Endodermal cell (in vitro differentiated cells): ENCODE results near the gene MDM1. TPM values are rescaled to one million over a fixed set of nuclear protein-coding genes. Genes with fewer than 3 reads are reported as not detected.
A peak's percentile ranks its signal among the peaks of the same experiment; 100 is the strongest.

Source experiments
- DNase-seq: peaks from one replicate; pipeline ENCODE4 v3.0.0-alpha.2; 2017
- H3K27ac ChIP-seq: 2 replicates; pipeline ENCODE4 v1.5.1; 2013; ENCODE audit warnings: mild to moderate bottlenecking, low read depth, low read length, moderate library complexity
- H3K27me3 ChIP-seq: 2 replicates; pipeline ENCODE4 v1.6.1; 2013; ENCODE audit warnings: mild to moderate bottlenecking, low read length, moderate library complexity; ENCODE audit not compliant: insufficient read depth, control insufficient read depth, poor library complexity, severe bottlenecking
- H3K36me3 ChIP-seq: 2 replicates; pipeline ENCODE4 v1.7.0; 2013; ENCODE audit warnings: mild to moderate bottlenecking, low read length, moderate library complexity; ENCODE audit not compliant: control insufficient read depth, insufficient read depth
- H3K4me1 ChIP-seq: one replicate; pipeline ENCODE4 v1.7.0; 2013; ENCODE audit warnings: low read length; ENCODE audit not compliant: control insufficient read depth, insufficient read depth
- H3K4me3 ChIP-seq: 2 replicates; pipeline ENCODE4 v1.5.1; 2013; ENCODE audit warnings: mild to moderate bottlenecking, low read length, moderate library complexity
- H3K9ac ChIP-seq: 2 replicates; pipeline ENCODE4 v1.6.1; 2013; ENCODE audit warnings: mild to moderate bottlenecking, low read length, moderate library complexity; ENCODE audit not compliant: poor library complexity, severe bottlenecking; ENCODE audit errors: extremely low read depth
- H3K9me3 ChIP-seq: 2 replicates; pipeline ENCODE4 v1.6.1; 2013; ENCODE audit warnings: mild to moderate bottlenecking, low read length, moderate library complexity; ENCODE audit not compliant: control insufficient read depth
- H3K27ac Mint-ChIP-seq: 2 replicates; pipeline ENCODE4 v1.8.0; 2020; ENCODE audit warnings: mixed read lengths
- H3K27me3 Mint-ChIP-seq: 2 replicates; pipeline ENCODE4 v1.8.0; 2021; ENCODE audit warnings: mild to moderate bottlenecking, mixed read lengths; ENCODE audit not compliant: insufficient read depth
- H3K36me3 Mint-ChIP-seq: 2 replicates; pipeline ENCODE4 v1.8.0; 2020; ENCODE audit warnings: low read depth, mixed read lengths
- H3K4me1 Mint-ChIP-seq: 2 replicates; pipeline ENCODE4 v1.8.0; 2020; ENCODE audit warnings: mixed read lengths
- H3K4me3 Mint-ChIP-seq: 2 replicates; pipeline ENCODE4 v1.8.0; 2020; ENCODE audit warnings: mild to moderate bottlenecking, moderate library complexity, mixed read lengths
- H3K9me3 Mint-ChIP-seq: 2 replicates; pipeline ENCODE4 v1.8.0; 2020; ENCODE audit warnings: mild to moderate bottlenecking, mixed read lengths
- CTCF ChIP-seq: fragments of 200-600 bp; sonication (generic); conservative IDR thresholded peaks from 2 replicates; pipeline ENCODE4 v1.5.0; 2021; ENCODE audit warnings: antibody characterized with exemption, mild to moderate bottlenecking
- WGBS, 2 experiments: methylation state at CpG; one replicate each; pipeline versions ENCODE4 v1.1.5 to v1.1.7; 2013; ENCODE audit warnings: missing lambda C conversion rate in 2 of 2, mixed read lengths in 1 of 2; ENCODE audit not compliant: insufficient coverage in 1 of 2, insufficient read length in 1 of 2; 5-methylcytosine and 5-hydroxymethylcytosine counted together
- total RNA-seq, 2 donors: library from RNA; stranded (reverse); fragmentation: NEBNext Ultra II Directional in 1 of 2; extraction: Animal tissue kit (Norgen Biotek cat#: 25700) in 1 of 2; gene quantifications; 2 replicates in 1 of 2; 3 replicates in 1 of 2; pipeline ENCODE4 v1.2.1, GENCODE V29; 2021

The MDM1 gene
- total RNA-seq, 2 donors from 2014 or later = 20.2 to 21.2 TPM

GRCh38 chr12:68356986-68357385, 24.8 kb upstream of the MDM1 start:
- H3K4me3 Mint-ChIP-seq = no peak overlapping the region
- H3K9ac ChIP-seq = no peak overlapping the region
- H3K4me3 ChIP-seq = no peak overlapping the region
- peaks cover 8% of the 10 kb centered on the region for H3K4me1 ChIP-seq
- no peak overlapping the region for H3K27ac ChIP-seq
- no peaks in the 10 kb centered on the region for H3K36me3 Mint-ChIP-seq
- WGBS, 2 experiments = 93% methylated on average over 1 of the region's 1 CpG; no CpG with 5 or more reads in 1 of the 2 experiments
- peak; percentile 7 for DNase-seq
- no peaks in the 10 kb centered on the region for H3K9me3 ChIP-seq
- H3K36me3 ChIP-seq = no peaks in the 10 kb centered on the region
- H3K4me1 Mint-ChIP-seq = peaks cover 8% of the 10 kb centered on the region
- no peak overlapping the region for H3K27ac Mint-ChIP-seq
- no peaks in the 10 kb centered on the region for H3K9me3 Mint-ChIP-seq
- no peak for TF ChIP-seq CTCF
- peaks cover 3% of the 10 kb centered on the region for H3K27me3 Mint-ChIP-seq
- no peaks in the 10 kb centered on the region for H3K27me3 ChIP-seq

- peaks cover 11% of the 10 kb centered on the region for H3K4me1 ChIP-seq
- TF ChIP-seq CTCF = no peak
- Mint-ChIP-seq H3K27ac (no peak overlapping the region), H3K4me1 (peaks cover 8% of the 10 kb centered on the region), H3K36me3 (no peaks in the 10 kb centered on the region), H3K27me3 (peaks cover 3% of the 10 kb centered on the region), H3K4me3 (no peak overlapping the region), H3K9me3 (no peaks in the 10 kb centered on the region)
- no peak overlapping the region for H3K4me3 ChIP-seq
- H3K9me3 ChIP-seq = no peaks in the 10 kb centered on the region
- H3K9ac ChIP-seq = no peak overlapping the region
- no peaks in the 10 kb centered on the region for H3K36me3 ChIP-seq
- H3K27me3 ChIP-seq = no peaks in the 10 kb centered on the region
- DNase-seq = no peak
- H3K27ac ChIP-seq = no peak overlapping the region
Measured at GRCh38 chr12:68356060-68356695, 24.0 kb upstream of the MDM1 start.

- WGBS, 2 experiments = 93% methylated on average over 3 of the region's 4 CpGs; no CpG with 5 or more reads in 1 of the 2 experiments
- Mint-ChIP-seq H3K4me3 (no peak overlapping the region), H3K27ac (no peak overlapping the region), H3K27me3 (peaks cover 3% of the 10 kb centered on the region), H3K36me3 (no peaks in the 10 kb centered on the region), H3K4me1 (peaks cover 8% of the 10 kb centered on the region), H3K9me3 (no peaks in the 10 kb centered on the region)
- H3K27me3 ChIP-seq = no peaks in the 10 kb centered on the region
- no peak overlapping the region for H3K27ac ChIP-seq
- H3K4me1 ChIP-seq = peaks cover 11% of the 10 kb centered on the region
- no peak overlapping the region for H3K4me3 ChIP-seq
- no peak overlapping the region for H3K9ac ChIP-seq
- H3K9me3 ChIP-seq = no peaks in the 10 kb centered on the region
- H3K36me3 ChIP-seq = no peaks in the 10 kb centered on the region
- TF ChIP-seq CTCF = no peak
- peak; percentile 41 for DNase-seq
Measured at GRCh38 chr12:68354977-68355541, 22.9 kb upstream of the MDM1 start.
